BJ (cell line): Measurements from ENCODE around the gene LMX1B. TPM values are rescaled to one million over a fixed set of nuclear protein-coding genes. Genes with fewer than 3 reads are reported as not detected.

Experiments used
- CTCF ChIA-PET: fragments of 350-600 bp; formaldehyde crosslinking; extraction: SDS; loops from one replicate; lab custom pipeline; 2021; ENCODE audit warnings: antibody characterized with exemption, inconsistent platforms; lab: Yijun Ruan, JAX
- POLR2A ChIA-PET: fragments of 300-600 bp; sonication (Branson Sonifier 250); formaldehyde crosslinking; extraction: SDS; loops from one replicate; lab custom pipeline; 2021; ENCODE audit warnings: antibody characterized with exemption; lab: Charles Lee
- DNase-seq: peaks from one replicate; pipeline ENCODE4 v3.0.0-alpha.2; 2011; ENCODE audit warnings: low read depth
- H3K27me3 ChIP-seq: 2 replicates; pipeline ENCODE4 v1.6.0; 2011; ENCODE audit warnings: low read length; ENCODE audit not compliant: control insufficient read depth, insufficient read depth
- H3K36me3 ChIP-seq: 2 replicates; pipeline ENCODE4 v1.5.1; 2011; ENCODE audit warnings: low read length; ENCODE audit not compliant: control insufficient read depth, insufficient read depth
- H3K4me3 ChIP-seq: 2 replicates; pipeline ENCODE4 v1.5.1; 2011; ENCODE audit warnings: low read depth, mild to moderate bottlenecking, control low read depth, low read length
- CTCF ChIP-seq: IDR thresholded peaks from 2 replicates; pipeline ENCODE4 v1.5.1; 2011; ENCODE audit warnings: low read depth, mild to moderate bottlenecking, control low read depth, inconsistent platforms, low read length, moderate library complexity; ENCODE audit not compliant: insufficient read depth
- polyA plus RNA-seq: library from polyadenylated mRNA; depleted of rRNA; stranded (reverse); fragments of >200 nt; gene quantifications from 2 replicates; pipeline ENCODE4 v1.2.3, GENCODE V29; 2011

Gene LMX1B
- polyA plus RNA-seq, 1 experiment, result not detected

GRCh38 chr9:126591922-126592321, 21.8 kb upstream of the LMX1B start:
- no peak for TF ChIP-seq CTCF
- Histone ChIP-seq H3K27me3 (peaks cover 7% of the 10 kb centered on the region; the same call in 1 of the 2 replicates), H3K4me3 (no peak overlapping the region), H3K36me3 (no peaks in the 10 kb centered on the region)
- POLR2A ChIA-PET, result no interaction called here
- CTCF ChIA-PET, result interaction anchor here (0.9 kb wide), 1 partner anchor 11 kb away, joined by 3 read pairs; no protein-coding TSS in a partner anchor
- no peak for DNase-seq

GRCh38 chr9:126592461-126592860, 21.3 kb upstream of the LMX1B start:
- H3K4me3 ChIP-seq, result no peak overlapping the region
- DNase-seq, result no peak
- POLR2A ChIA-PET, result no interaction called here
- CTCF ChIA-PET, result interaction anchor here (1.6 kb wide), 1 partner anchor 19 kb away, joined by 5 read pairs; no protein-coding TSS in a partner anchor
- no peaks in the 10 kb centered on the region for H3K36me3 ChIP-seq
- TF ChIP-seq CTCF, result no peak
- peaks cover 7% of the 10 kb centered on the region for H3K27me3 ChIP-seq

- DNase-seq, result no peak
- ChIA-PET POLR2A (no interaction called here), CTCF (no interaction called here)
- Histone ChIP-seq H3K36me3 (no peaks in the 10 kb centered on the region), H3K4me3 (no peak overlapping the region), H3K27me3 (peaks cover 7% of the 10 kb centered on the region)
- no peak for TF ChIP-seq CTCF
These were observed 17.7 kb upstream of the LMX1B start for GRCh38 chr9:126595982-126596381.

GRCh38 chr9:126599047-126599650, 14.6 kb upstream of the LMX1B start:
- no peaks in the 10 kb centered on the region for H3K36me3 ChIP-seq
- CTCF ChIA-PET, result interaction anchor here (1.6 kb wide), 1 partner anchor 11 kb away, joined by 3 read pairs; no protein-coding TSS in a partner anchor
- H3K27me3 ChIP-seq, result peaks cover 3% of the 10 kb centered on the region
- POLR2A ChIA-PET, result no interaction called here
- TF ChIP-seq CTCF, result peak; percentile 27; the same call in 1 of the 2 replicates
- no peak for DNase-seq
- no peak overlapping the region for H3K4me3 ChIP-seq

- CTCF ChIA-PET, result no interaction called here
- peaks cover 11% of the 10 kb centered on the region for H3K27me3 ChIP-seq
These were observed 9.4 kb upstream of the LMX1B start for GRCh38 chr9:126604059-126605055.

More at GRCh38 chr9:126604059-126605055, 9.4 kb upstream of the LMX1B start:
- DNase-seq, result no peak
- POLR2A ChIA-PET, result interaction anchor here (0.6 kb wide), 1 partner anchor 304 kb away, joined by 3 read pairs; no protein-coding TSS in a partner anchor
- no peaks in the 10 kb centered on the region for H3K36me3 ChIP-seq
- H3K4me3 ChIP-seq, result no peak overlapping the region
- no peak for TF ChIP-seq CTCF
